NCI-H510A treated with DMSO at 0.1 percent for 48 hours (cell line): ENCODE measurements around the gene BICC1.
"Not testable (repeated sequence)": the region's sequence is repeated elsewhere in the genome, so short reads cannot be mapped to it uniquely, and the experiment has no call there.

Source experiments
- DNase-seq: peaks from one replicate; lab custom pipeline; 2025; lab: John Stamatoyannopoulos, UW

Gene BICC1

DNA sequence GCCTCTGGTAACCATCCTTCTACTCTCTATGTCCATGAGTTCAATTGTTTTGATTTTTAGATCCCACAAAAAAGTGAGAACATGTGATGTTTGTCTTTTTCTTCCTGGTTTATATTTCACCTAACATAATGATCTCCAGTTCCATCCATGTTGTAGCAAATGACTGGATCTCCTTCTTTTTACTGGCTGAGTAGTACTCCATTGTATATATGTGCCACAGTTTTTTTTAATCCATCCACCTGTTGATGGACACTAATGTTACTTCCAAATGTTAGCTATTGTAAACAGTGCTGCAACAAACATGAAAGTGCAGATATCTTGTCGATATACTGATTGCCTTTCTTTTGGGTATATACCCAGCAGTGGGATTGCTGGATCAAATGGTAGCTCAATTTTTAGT lies 345.5 kb downstream of the BICC1 start:
- not testable (repeated sequence) for DNase-seq

DNA sequence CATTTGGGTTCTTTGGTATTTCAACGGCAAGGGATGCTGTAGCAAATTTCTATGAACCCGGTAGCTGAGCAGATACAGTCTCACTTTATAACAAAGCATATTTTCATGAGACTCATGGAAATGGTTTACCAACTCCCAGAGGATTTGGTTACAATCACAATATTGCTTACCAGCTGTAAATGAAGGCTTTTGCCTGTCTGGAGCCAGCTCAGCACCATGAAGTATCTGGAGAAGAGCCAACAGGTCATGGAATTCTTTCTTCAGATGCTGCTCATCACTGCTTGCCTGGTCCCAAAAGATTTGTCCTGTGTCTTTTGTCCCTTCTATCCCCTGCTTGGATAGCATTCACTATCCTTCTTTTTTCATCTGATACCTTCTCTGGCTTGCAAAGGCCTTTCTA lies 346.9 kb downstream of the BICC1 start:
- DNase-seq = no peak

DNA sequence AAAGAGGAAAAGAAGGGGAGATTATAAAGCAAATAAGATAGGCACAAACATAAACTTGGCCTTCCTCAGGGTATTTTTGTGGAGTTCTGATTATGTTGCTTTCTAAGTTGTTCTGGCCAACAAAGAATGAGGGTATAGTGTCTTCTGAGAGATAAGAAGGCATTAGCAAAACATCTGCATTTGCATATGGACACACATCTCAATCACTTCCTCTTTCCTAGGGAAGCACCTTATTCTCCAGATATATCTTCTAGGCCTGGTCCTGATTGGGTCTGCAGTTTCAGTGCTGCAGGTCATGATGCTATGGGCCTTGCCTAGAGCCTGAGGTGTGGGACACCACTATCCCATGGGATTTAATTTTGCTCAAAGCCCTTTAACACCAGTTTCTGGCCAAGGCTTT lies 355.0 kb downstream of the BICC1 start:
- DNase-seq = no peak

DNA sequence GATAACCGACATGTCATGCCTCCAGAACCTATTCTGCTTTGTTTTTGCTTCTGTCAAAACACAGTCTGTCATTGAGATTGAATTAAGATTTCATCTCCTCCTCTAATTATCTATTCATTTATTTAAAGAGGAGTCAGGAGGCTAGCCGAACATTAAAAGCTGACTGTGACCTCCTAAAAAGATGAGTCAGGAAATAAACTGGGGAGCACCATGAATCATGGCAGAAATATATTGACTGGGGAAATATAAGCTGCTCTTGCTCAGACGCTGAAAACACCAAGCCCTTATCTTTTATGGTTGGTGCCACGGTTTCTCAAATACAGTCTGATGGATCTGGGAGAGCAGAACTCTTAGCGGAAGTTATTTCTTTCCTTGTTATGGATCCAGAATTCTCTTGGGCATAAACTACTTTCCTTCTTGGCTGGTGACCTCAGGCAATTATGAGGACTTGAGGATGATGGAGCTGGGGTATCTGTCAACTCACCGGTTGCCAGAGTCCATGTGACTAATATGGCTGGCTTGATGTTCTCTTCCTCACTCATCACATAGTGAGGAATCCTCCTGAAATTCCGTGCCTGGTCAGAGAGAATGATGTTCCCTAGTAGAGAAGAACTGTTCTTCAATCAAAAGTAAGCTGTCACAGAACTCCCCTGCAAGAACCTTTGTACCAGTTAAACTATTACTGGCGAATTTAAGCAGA lies 356.2 kb downstream of the BICC1 start:
- DNase-seq = no peak

DNA sequence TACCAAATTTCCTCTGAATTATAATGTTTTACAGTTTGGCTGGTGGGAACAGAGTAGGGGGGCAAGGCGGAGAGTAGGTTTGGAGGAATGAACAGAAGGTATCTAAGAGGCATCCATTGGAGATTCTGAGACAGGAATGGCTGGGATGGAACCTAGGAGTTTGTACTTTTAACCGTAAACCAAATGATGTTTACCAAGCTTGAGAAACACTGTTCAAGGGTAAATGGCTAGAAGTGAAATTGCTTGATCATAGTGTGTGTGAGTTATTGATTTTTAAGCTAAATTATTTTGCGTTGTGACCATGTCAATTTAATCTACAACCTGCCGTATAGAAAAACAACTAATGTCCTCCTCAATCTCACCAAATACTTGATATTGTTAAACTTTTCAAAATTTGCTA lies 357.4 kb downstream of the BICC1 start:
- no peak for DNase-seq

DNA sequence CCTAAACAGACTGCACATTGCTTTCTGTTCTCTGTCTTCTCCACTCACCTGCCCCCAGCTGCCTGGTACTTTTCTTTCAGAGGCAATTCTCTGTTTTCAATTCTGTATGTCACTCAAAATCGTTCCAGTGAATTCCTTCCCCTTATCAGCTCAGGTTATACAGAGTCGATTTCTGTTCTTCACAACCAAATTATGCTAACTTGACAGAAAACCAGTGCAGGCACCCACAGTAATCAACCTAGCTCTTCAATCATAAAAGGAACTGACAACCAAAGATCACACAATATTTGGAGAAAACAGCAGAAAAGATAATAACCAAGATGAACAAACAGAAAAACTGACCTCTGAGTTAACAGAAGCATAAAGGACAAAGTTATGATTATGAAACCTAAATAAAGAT lies 360.5 kb downstream of the BICC1 start:
- no peak for DNase-seq
